GM12892 (cell line): ENCODE data around the gene RSKR.

Source experiments
- POLR2A ChIP-seq: IDR thresholded peaks from 2 replicates; pipeline ENCODE4 v1.6.1; 2011; ENCODE audit warnings: low read depth, low read length, control low read depth
- TAF1 ChIP-seq: IDR thresholded peaks from 2 replicates; pipeline ENCODE4 v1.6.1; 2011; ENCODE audit warnings: low read depth, mild to moderate bottlenecking, control low read depth, low read length, borderline replicate concordance

- no peak for TF ChIP-seq POLR2A
- 0 out of 2 replicates have a peak, but pooled peaks have one; percentile 48 for TF ChIP-seq TAF1
Measured at GRCh38 chr17:28599311-28600184, 14.4 kb downstream of the RSKR start.
